NCI-H2227 (cell line): ENCODE results near the gene EZR.

Experiments used
- DNase-seq: peaks from one replicate; lab custom pipeline; 2025; ENCODE audit not compliant: unreplicated experiment; lab: John Stamatoyannopoulos, UW

The EZR gene

DNA sequence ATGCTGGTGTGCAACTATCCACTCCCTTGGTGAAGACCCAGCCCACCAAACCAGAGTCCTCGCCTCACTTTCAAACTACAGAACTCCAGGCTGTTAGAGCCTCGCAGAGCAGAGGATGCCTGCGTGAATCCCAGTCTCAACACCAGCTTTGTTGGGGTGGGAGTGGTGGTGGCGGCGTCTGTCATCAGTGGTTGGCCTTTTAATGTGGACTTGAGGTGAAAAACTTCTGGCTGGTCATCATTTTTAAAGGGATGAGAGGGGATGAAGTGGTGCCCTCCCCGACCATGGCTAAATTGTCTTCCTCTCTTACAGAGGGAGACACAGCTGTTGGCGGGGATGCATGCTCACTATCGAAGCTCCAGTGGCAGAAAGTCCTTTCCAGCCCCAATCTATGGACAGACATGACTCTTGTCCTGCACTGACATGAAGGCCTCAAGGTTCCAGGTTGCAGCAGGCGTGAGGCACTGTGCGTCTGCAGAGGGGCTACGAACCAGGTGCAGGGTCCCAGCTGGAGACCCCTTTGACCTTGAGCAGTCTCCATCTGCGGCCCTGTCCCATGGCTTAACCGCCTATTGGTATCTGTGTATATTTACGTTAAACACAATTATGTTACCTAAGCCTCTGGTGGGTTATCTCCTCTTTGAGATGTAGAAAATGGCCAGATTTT, 54.9 kb downstream of the EZR start:
- DNase-seq, result no peak

DNA sequence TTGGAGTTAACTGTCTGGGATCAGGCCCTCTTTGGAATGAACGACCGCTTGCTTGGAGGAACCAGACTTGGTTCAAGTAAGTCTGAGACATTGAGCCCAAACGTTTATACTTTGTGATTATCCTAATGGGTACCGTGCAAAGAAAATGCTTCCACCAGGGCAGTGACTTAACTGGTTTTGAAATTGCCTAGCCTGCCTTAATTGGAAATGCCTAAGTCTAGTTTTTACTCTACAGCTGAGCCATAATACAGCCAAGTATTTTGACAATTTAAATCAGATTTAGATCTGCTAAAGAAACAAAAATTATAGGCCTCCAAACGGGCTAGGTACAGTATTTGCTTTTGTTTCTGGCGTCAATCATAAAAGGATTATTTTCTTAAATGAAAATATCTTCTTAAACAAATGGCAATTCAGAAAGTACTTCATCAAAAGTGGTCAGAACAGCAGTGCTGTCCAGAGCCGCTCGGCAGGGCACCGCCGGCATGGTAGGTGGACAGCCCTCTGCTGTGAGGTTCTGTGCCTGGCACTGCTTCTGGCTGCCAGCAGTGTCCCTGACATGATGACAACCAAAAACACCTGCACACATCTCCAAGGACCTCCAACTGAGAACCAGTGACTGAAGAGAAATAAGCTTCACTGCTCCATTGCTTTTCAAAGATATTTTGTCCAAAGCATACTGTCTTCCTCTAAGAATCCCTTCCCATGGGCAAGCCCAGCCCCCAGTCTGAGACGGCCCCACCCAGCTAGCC, 55.6 kb downstream of the EZR start:
- no peak for DNase-seq

DNA sequence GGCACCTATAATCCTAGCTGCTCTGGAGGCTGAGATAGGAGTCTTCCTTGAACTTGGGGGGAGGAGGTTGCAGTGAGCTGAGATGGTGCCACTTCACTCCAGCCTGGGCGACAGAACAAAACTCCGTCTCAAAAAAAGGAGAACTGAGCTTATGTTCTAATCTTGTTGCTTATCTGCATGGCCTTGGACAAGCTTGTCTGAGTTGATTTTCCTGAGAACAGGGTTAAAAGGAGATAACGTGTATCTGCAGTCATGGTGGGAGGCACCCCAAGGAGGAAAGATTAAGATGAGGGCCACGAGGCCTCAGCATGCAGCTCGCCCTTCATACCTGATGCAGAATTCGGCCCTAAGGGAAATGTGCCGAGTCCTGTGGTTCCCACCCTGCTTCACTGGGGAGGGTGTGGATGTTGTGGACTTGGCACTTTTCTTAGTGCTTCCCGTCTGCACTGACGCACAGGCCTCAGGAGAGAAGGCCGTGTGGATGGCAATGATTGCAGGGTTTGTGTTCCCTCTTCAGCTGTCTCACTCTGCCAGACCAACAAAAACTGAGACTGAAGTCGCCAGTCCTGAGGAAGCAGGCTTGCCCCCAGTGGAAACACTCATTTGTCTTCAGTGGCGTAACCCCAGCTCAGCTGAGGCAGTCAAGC, 56.3 kb downstream of the EZR start:
- no peak for DNase-seq

DNA sequence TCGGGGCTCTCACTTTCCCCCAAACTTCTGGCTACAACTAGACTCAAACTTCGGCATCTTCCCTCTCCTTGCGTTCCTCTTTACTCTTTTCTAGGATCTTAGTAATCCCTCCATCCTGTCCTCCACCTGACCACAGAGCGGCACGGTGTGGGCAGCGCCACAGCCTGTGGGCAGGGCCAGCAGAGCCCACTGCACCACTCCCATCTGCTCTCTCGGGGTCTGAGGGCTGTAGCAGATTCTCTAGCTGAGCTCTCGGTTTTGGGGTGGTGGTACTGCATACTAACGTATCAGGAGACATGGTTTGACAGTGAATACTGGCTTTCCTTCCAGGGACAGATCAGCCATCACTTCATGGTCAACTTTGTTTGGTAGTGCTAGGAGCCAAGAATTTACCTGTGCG, 57.4 kb downstream of the EZR start:
- no peak for DNase-seq

DNA sequence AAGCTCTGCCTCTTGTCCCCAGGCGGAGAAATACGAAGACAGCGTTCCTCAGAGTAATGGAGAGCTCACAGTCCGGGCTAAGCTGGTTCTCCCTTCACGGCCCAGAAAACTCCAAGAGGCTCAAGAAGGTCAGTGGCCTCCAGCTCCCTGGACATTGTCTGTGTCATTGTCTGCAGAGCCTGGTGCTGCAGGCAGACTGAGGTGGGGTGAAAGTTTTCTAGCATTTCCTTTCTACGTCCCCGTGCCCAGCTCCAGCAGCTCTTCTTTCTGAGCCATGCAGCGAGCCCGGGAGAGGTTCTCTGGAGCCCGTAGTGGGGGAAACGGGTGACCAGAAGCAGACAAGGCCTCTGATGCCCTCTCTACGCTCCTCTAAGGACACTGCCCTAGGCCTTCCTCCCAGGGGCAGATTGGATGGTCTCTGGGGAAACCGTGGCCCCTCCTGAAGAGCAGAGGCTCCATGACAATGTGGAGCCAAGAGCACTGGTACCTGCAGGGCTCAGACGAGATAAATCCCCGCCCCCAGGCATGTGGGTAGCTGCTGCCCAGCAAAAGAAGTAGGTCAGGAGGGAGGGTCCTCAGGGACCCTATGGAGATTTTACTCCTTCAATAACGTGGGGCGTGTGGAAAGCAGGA, 58.4 kb downstream of the EZR start:
- DNase-seq, result no peak

DNA sequence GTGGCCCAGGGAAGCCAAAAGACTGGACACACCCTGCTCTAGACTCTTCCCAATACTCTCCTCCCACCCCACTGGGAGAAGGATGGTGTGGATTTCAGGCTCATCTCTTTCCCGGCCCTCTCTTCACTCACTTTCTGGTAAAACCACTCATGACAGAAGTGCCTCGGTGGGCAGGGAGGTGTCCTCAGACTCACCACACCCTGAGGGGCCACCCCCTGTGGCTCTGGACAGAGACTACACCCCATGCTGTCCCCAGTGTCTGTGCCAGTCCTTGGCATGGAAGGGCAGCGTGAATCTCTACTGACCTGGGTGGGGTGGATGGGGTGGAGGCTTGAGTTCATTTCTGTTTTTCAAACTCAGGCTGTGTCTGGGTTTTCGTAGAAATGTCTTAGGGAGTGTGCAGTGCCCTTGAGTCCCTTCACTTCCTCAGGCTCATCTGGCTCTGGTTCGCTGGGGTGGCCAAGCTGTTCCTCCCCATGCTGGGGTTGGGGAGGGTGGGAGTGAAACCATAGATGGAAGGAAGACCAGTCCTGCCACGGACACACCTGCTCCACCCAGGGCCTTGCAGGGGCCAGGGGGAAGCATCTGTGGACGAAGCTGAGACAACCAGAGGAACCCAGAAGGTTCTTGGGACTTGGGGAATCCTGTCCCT, 59.1 kb downstream of the EZR start:
- DNase-seq, result no peak

DNA sequence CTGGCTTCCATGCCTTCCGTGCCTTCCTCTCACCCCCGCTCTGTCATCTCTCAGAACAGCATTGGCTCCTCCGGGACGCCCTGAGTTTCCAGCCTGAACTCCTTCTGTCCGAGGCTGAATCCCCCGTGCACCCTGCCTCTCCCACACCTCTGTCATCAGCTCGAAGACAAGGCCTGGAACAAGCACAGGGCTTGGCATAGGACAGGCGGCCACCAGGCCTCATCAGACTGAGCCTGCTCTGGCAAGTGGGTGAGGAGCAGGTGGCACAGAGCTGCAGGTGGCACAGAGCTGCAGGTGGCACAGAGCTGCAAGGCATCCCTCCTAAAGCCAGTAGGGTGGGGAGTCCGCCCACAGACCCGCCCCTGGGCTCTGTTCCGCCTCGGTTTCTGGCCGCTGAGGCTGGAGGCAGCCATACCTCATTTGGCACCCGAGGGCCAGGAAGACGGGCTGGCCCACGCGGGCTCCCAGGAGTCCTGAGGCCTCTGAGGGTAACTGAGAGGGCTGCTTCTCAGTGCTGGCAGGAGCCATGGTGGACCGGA, 60.2 kb downstream of the EZR start:
- no peak for DNase-seq

DNA sequence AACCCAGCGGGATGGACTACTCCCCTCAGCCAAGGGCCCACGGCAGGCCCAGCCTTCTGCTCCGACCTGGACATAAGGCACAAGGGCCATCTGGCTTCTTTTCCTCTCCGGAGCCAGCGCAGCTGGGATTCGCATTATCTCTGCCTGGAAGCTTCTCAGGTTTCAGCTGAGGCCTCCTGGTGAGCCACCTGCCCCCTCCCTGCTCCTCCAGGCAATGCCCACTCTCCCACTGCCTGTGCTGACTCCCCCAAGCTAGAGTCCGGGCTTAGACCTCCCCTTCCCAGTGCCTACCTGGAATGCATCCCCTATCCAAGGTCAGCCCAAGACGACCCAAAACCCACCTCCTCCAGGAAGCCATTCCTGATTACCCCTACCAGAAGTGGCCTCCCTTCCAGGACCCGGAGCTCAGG, 60.7 kb downstream of the EZR start:
- DNase-seq, result peak; percentile 31

DNA sequence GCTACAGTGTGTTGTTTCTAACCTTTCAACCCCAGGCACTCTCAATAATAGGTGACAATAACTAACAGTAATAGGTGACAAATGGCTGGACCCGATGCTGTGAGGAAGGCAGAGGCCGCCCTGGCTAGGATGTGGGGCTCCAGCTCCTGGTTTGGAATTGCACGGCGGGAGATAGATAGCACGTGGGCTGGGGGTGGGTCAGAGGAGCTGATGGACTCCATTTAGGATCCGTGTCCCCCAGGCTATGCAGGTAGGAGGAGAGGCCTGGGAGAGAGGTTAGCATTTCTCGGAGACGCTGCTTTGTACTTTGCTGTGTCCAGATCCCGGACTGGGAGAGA, 61.4 kb downstream of the EZR start:
- DNase-seq, result no peak

DNA sequence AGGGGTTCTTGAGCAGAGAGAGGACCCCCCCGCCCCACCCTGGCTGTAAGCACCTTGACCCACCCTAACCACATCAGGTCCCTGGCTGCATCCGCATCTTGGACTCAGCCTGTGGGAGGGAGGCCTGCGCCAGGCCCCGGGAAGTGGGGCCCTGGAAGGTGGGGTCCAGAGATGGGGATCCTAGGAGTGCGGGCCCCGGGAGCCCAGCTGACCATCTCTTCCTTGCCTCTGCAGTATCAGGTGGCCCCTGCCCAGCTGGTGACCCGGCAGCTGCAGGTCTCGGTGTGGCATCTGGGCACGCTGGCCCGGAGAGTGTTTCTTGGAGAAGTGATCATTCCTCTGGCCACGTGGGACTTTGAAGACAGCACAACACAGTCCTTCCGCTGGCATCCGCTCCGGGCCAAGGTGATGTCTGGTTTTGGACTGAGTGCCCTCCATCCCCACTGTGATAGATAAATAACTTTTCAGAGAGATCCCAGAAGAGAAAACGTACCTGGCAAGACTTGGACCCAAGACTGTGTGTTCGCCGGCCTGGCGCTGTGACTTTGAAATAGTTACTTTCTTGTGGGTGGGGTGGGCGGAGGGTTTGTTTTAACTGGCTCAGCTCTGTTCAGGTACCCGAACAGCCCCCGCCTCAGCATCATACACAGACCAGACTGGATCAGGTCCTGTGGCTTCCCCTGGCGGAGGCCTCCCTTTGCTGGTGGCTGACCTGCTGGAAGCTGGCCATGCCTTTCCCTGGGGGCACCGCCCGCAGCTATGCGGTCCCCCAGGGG, 62.0 kb downstream of the EZR start:
- no peak for DNase-seq

DNA sequence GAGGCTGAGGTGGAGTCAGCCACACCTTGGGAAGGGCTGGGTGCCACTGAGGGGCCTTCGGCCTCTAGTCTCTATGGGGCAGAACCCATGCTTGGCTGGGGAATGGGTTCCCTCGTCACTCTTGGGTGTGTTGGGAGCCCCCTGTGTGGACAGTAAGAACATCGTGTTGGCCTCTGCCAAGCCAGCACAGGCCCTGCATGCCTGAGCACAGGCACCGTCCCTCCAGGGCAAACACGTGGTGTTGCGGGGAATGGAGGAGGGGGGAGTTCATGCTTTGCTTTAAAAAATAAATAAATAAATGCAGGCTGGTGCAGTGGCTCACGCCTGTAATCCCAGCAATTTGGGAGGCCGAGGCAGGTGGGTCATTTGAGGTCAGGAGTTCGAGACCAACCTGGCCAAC, 63.0 kb downstream of the EZR start:
- DNase-seq, result no peak

DNA sequence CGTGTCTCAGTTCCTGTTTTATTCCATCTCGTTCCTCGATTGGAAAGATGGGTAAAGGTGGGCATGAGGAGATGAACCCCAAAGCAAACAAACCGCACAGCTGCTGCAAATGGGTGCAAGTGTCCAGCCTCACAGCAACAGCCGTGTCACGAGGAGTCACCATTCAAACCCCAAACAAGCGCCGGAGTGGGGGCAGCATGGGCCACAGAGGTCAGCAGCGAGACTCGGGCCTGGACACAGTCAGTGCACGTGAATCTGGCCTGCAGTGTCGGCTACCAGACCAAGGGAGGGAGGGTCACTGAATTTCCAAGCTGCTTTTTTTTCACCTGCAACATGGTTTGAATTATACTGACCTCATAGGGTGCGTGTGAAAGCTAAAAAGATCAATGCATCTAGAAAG, 63.5 kb downstream of the EZR start:
- DNase-seq, result no peak

DNA sequence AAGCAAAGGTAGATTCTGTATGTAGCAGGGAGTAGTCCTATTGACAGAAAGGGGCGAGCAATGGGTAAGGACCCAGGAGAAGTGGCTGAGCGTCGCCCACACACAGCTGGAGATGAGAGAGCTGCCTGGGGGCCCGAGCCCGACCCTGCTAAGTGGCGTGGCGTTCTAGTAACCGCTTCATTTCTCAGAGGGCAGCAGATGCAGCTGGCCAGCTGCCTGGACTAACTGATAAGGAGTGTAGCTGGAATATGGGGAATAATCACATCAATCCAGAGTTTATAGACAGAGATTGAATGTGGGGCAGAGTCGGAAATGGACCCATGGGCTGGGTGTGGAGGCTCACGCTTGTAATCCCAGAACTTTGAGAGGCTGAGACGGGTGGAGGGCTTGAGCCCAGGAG, 64.4 kb downstream of the EZR start:
- DNase-seq, result no peak

DNA sequence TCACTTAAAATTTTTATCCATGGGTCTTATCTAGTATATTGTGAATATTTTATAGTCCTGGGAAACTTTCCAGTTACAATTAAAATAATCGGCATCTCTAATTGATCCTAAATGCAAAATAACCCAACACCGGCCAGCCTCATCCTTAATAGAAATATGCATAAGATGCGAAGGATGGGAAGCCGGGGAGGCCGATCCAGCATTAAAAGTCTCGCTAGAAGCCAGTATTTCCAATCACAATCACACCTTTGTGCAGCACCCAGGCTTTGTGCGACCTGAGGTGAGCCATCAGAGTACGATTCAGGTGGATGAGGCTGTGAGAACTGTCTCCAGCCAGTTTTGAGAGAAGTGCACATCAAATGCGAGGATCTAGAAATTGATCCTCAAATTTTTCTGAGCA, 65.4 kb downstream of the EZR start:
- DNase-seq, result no peak

DNA sequence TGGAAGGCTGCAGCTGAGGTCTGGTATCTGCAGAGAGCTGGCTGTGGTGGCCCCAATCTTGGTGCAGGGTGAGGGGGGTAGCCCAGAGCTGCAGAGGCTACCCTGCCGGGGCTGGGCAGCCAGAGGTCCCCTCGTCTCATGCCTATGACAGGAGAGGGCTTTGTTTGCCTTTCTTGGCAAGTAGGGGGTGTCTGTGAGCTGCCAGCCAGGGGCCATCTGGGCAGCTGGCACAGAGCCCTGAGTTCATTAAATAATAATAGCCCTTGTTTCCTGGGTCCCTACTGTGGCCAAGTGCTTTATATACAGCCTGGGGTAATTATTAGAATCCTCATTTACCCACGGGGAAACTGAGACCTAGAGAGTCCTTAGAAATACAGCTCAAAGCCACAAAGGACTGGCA, 66.6 kb downstream of the EZR start:
- peak; percentile 42 for DNase-seq

DNA sequence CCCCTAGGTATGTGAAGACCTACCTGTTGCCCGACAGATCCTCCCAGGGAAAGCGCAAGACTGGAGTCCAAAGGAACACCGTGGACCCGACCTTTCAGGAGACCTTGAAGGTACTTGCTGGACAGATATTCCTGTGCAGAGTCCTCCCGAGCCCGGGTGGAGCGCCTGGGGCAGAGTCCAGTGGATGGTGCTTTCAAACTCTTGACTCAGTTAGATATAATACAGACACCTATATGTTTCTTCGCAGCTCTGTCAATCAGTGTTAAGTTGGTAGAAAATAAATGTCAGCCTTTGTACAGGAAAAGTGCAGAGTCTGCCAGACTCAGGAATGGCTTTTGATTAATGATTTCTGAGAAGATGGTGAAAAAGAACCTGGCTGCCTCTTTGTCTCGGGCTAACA, 67.2 kb downstream of the EZR start:
- DNase-seq, result no peak

DNA sequence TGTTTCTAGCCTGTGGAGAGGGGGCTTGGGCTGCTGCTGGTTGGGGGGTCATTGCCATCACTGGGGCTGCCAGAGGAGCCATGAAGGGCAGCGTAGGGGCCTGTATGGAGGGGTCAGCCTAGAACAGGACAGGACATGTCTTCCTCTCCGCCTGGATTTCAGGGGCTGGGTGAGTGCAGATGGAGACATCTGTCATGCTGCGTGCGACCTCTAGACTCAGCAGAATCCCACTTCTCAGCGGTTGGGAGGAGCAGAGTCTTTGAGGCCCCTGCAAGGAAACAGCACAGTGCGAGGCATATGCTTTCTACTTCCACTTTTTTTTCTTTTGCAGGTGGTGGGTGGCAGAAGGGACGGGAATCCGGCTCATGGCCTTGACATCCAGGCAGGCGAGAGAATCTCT, 67.9 kb downstream of the EZR start:
- DNase-seq, result no peak

DNA sequence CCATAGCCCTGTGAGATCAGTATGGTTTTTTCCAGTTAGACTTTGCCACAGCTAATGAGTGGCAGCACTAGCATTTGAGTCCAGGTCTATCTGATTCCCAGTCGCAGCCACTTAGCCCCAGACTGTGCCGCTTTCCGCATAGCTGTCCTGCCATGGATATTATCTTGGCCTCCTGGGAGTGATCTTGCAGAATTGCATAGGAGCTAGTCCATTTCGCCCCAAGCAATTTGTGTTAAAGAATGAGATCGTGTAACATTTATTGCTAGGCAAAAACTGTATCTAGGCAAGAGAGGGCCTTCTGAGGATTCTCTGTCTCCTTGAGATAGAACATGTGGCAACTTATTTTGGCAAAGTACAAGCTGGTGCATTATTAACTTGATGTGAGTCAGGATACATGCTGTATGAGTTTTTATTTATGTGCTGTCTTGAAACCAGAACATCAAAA, 74.2 kb downstream of the EZR start:
- DNase-seq, result no peak

DNA sequence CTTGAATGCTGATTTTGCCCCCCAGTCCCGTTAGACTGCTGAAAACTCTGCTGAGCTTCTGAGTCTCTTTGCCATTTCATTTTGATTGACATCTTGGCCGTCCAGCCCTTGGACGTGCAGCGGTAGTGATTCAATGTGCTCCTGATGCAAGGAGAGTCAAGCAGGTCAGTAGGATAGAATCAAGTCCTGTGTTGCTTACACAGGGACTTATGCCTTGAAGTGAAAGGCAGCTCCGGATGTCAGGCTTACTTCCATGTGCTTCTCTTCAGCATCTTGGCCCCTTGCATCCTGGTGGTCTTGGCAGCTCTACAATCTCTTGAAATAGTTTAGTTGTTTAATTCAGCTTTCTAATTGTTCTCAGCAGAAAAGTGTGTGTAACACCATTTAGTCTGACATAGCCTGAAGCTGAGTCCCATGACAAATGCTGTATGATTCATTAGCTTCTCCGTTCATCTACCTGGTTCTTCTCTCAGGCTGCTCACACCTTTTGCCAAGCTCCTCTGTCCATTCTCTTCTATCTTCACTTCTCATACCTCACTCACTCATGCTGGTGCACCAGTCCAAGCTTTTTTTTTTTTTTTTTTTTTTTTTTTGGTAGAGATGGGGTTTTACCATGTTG, 76.0 kb downstream of the EZR start:
- no peak for DNase-seq

DNA sequence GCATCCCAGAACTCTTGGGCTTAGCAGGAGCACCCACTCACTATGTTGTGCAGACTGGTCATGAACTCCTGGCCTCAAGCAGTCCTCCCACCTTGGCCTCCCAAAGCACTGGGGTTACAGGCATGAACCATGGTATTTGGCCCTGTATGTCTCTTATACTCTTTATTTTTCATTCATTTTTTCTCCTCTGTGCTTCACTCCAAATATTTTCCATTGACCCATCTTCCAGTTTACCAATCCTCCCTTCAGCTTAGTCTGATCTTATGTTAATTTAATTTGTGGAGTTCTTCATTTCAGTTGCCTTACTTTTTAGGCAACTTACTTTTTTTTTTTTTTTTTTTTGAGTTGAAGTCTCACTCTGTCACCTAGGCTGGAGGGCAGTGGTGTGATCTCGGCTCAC, 79.5 kb downstream of the EZR start:
- DNase-seq, result no peak
